GM18502 (cell line): ENCODE data around the gene HOXD1.

Experiments used
- ATAC-seq: cut with Tn5 transposase; IDR thresholded peaks from one replicate; pipeline ENCODE4 v1.9.1; 2021; ENCODE audit warnings: mild to moderate bottlenecking; ENCODE audit not compliant: unreplicated experiment, poor library complexity

Gene HOXD1

DNA sequence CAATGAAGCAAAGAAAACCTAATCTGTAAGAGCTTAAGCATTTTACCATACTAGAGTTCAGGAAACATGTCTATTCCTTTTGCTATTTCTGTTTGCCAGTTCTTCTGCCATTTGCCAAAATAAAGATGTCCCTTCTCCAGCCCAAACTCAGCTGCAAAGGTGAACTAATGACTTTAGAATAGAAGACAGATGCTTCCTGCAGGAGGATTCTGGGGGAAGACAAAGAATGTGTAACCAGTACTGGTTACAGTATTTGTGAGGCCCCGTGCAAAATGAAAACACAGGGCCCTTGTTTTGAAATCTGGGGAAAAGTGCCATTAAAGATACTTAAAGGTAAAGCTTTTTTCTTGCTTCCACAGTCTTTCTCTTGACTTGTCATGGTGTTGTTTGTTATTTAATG is 46.5 kb downstream of the HOXD1 start:
- ATAC-seq = no peak

DNA sequence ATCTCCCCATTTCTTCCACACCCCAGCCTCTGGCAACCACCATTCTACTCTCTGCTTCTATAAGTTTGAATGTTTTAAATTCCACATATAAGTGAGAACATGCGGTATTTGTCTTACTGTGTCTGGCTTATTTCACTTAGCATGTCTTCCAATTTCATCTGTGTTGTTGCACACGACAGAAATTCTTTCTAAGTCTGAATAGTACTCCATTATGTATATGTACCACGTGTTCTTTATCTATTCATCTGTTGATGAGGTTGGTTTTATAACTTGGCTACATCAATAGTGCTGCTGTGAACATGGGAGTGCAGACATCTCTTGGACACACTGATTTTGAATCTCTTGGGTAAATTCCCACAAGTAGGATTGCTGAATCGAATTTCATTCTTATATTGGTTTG is 49.0 kb downstream of the HOXD1 start:
- no peak for ATAC-seq

DNA sequence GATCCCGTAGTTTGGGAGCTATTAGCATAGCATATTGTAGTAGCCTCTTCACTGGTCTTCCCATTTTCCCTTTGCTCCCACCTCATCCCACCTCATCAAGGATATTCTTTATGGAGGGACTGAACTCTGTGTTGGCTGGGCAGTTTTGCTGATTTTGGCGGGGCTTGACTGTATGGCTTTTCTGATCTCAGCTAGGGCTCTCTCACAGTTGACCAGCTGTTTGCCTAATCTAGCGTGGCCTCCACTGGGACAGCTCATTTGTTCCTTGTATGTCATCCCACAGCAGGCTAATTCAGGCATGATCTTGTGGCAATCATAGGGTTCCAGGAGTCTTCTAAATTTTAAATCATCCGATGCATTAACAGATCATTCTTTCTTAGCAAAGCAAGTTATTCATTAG is 50.6 kb downstream of the HOXD1 start:
- no peak for ATAC-seq

DNA sequence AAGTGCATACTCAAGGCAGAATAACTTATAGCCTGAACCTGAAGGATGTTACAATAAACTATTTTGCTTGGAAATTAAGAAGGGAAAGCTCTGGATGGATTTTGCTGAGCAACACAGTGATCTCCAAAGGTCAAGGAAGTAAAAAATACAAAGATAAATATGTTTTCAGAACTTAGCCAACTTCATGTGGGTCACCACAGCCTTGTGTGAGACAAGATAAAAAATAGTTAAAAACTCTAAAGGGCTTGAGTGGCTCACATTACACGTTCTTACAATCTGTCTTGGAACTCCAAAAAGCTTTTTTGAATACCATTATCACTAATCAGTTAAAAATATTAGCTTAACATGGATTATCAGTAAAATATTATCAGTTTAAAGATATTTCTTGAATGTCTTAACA is 51.8 kb downstream of the HOXD1 start:
- no peak for ATAC-seq
